ENCODE results near the gene UBE2J2. TPM values are rescaled to one million over a fixed set of nuclear protein-coding genes. Genes with fewer than 3 reads are reported as not detected.

Gene UBE2J2
- total RNA-seq, 2 donors from 2014 or later: 69.9 to 72.7 TPM

DNA sequence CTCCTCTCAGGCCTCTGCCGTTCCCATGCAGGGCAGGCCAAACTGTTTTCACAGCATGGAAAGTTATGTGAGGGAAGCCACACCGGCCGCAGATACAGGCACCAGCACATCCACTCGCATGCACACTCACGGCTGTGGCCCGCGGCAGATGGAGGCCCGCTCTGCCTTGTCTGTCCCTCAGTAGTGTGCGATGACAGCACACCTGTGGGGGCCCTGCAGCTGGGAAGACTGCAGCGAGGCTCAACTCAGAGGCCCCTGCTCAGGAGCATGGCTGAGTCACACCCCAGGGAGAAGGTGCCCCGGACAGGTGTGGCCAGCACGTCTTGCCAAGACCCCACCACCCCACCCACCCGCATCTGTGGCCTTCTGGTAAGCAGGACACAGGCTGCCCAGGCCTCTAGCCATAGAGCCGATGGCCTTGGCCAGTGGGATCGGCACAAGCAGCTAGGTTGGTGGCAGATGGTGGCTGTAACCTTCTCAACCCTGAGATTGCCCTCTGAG lies 1.3 kb upstream of the UBE2J2 start:
- Histone ChIP-seq H3K27me3 (ENCODE audit: control insufficient read depth, insufficient read depth, low read length, poor library complexity, severe bottlenecking) (no peaks in the 10 kb centered on the region), H3K27ac (ENCODE audit: low read depth, low read length) (no peak overlapping the region), H3K9me3 (ENCODE audit: control insufficient read depth, low read length) (no peaks in the 10 kb centered on the region), H3K9ac (ENCODE audit: extremely low read depth, low read length, poor library complexity, severe bottlenecking) (no peak overlapping the region), H3K4me1 (ENCODE audit: control insufficient read depth, insufficient read depth, low read length) (peaks cover 5% of the 10 kb centered on the region), H3K4me3 (ENCODE audit: low read length) (peak overlapping the region; percentile 77), H3K36me3 (ENCODE audit: control insufficient read depth, insufficient read depth, low read length) (peaks cover 7% of the 10 kb centered on the region)
- H3K4me3 Mint-ChIP-seq: peak overlapping the region; percentile 86
- H3K9me3 Mint-ChIP-seq: no peaks in the 10 kb centered on the region
- no peak for DNase-seq
- no peak overlapping the region for H3K27ac Mint-ChIP-seq
- WGBS, 2 experiments (ENCODE audit: insufficient coverage in 1 of 2, insufficient read length in 1 of 2): 91 to 98% methylated on average over 8 to 15 of the region's 15 CpGs
- H3K36me3 Mint-ChIP-seq (ENCODE audit: low read depth): peaks cover 21% of the 10 kb centered on the region
- peaks cover 19% of the 10 kb centered on the region for H3K4me1 Mint-ChIP-seq
- TF ChIP-seq, protein P1, sequence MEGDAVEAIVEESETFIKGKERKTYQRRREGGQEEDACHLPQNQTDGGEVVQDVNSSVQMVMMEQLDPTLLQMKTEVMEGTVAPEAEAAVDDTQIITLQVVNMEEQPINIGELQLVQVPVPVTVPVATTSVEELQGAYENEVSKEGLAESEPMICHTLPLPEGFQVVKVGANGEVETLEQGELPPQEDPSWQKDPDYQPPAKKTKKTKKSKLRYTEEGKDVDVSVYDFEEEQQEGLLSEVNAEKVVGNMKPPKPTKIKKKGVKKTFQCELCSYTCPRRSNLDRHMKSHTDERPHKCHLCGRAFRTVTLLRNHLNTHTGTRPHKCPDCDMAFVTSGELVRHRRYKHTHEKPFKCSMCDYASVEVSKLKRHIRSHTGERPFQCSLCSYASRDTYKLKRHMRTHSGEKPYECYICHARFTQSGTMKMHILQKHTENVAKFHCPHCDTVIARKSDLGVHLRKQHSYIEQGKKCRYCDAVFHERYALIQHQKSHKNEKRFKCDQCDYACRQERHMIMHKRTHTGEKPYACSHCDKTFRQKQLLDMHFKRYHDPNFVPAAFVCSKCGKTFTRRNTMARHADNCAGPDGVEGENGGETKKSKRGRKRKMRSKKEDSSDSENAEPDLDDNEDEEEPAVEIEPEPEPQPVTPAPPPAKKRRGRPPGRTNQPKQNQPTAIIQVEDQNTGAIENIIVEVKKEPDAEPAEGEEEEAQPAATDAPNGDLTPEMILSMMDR (conservative IDR thresholded peaks at IDR 0.05): no peak
- H3K27me3 Mint-ChIP-seq (ENCODE audit: insufficient read depth): peaks cover 3% of the 10 kb centered on the region

DNA sequence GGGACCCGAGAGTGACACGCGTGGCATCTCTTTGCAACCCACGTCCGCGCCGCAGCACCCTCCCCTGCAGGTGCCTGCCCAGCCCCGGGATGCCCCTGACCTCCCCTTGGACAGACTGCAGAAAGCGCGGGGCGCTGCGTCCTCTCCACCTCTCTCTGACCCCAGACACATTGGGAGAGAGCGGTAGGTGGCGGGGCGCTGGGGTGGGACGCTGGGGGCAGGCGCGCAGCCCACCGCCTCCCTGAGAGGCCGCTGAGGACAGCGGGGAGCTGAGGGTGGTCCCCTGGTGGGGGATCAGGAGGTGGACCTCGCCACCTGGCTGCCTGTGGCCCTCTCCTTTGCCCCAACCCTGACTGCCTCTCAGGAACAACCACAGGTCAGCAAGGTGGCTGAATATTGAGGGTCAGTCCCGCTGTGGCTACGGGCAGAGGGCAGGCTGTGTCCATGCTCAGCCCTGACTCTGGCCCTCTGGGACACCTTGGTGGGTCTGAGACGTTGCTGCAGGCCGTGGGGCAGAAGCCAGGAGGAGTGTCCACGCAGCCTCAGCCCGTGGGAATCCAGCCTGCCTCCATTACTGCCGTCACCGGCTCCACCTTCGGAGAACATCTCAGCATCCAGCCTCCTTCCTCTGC lies 761 bp upstream of the UBE2J2 start:
- WGBS, 2 experiments (ENCODE audit: insufficient coverage in 1 of 2, insufficient read length in 1 of 2): 40 to 80% methylated on average over 1 to 31 of the region's 31 CpGs
- peak overlapping the region; percentile 77 for H3K4me3 ChIP-seq (ENCODE audit: low read length)
- H3K9ac ChIP-seq (ENCODE audit: extremely low read depth, low read length, poor library complexity, severe bottlenecking): peak overlapping the region; percentile 25
- peaks cover 5% of the 10 kb centered on the region for H3K4me1 ChIP-seq (ENCODE audit: control insufficient read depth, insufficient read depth, low read length)
- Mint-ChIP-seq H3K27me3 (ENCODE audit: insufficient read depth) (peaks cover 3% of the 10 kb centered on the region), H3K36me3 (ENCODE audit: low read depth) (peaks cover 25% of the 10 kb centered on the region), H3K4me3 (peak overlapping the region; percentile 86), H3K4me1 (peaks cover 19% of the 10 kb centered on the region), H3K27ac (no peak overlapping the region), H3K9me3 (no peaks in the 10 kb centered on the region)
- DNase-seq: no peak
- H3K9me3 ChIP-seq (ENCODE audit: control insufficient read depth, low read length): no peaks in the 10 kb centered on the region
- peaks cover 12% of the 10 kb centered on the region for H3K36me3 ChIP-seq (ENCODE audit: control insufficient read depth, insufficient read depth, low read length)
- TF ChIP-seq, protein P1 (conservative IDR thresholded peaks at IDR 0.05): no peak
- H3K27ac ChIP-seq (ENCODE audit: low read depth, low read length): no peak overlapping the region
- H3K27me3 ChIP-seq (ENCODE audit: control insufficient read depth, insufficient read depth, low read length, poor library complexity, severe bottlenecking): no peaks in the 10 kb centered on the region

DNA sequence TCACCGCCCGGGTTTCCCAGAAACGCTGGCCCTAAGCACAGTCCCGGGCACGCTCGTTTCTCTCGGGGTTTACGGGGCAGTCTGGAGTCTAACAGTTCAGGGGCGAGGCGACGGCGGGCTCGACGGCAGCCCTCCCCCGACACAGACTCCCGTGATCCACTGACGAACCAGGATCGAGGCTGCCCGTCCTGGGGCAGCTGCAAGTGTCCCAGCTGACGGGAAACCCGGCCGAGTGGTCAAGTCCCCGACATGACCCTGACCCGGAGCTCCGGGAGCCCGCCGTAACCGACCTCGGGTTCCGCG lies 494 bp downstream of the UBE2J2 start:
- peaks cover 31% of the 10 kb centered on the region for H3K36me3 Mint-ChIP-seq (ENCODE audit: low read depth)
- TF ChIP-seq, protein P1 (conservative IDR thresholded peaks at IDR 0.05): peak; percentile 0
- no peaks in the 10 kb centered on the region for H3K9me3 ChIP-seq (ENCODE audit: control insufficient read depth, low read length)
- no peaks in the 10 kb centered on the region for H3K9me3 Mint-ChIP-seq
- H3K4me3 Mint-ChIP-seq: peak overlapping the region; percentile 86
- 1 to 5% methylated on average over 8 to 31 of the region's 31 CpGs for WGBS, 2 experiments (ENCODE audit: insufficient coverage in 1 of 2, insufficient read length in 1 of 2)
- peaks cover 19% of the 10 kb centered on the region for H3K4me1 Mint-ChIP-seq
- peak overlapping the region; percentile 88 for H3K4me3 ChIP-seq (ENCODE audit: low read length)
- H3K36me3 ChIP-seq (ENCODE audit: control insufficient read depth, insufficient read depth, low read length): peaks cover 12% of the 10 kb centered on the region
- H3K27ac Mint-ChIP-seq: peak overlapping the region; percentile 87
- H3K4me1 ChIP-seq (ENCODE audit: control insufficient read depth, insufficient read depth, low read length): peaks cover 5% of the 10 kb centered on the region
- peaks cover 3% of the 10 kb centered on the region for H3K27me3 Mint-ChIP-seq (ENCODE audit: insufficient read depth)
- H3K9ac ChIP-seq (ENCODE audit: extremely low read depth, low read length, poor library complexity, severe bottlenecking): peak overlapping the region; percentile 92
- no peak overlapping the region for H3K27ac ChIP-seq (ENCODE audit: low read depth, low read length)
- no peak for DNase-seq
- no peaks in the 10 kb centered on the region for H3K27me3 ChIP-seq (ENCODE audit: control insufficient read depth, insufficient read depth, low read length, poor library complexity, severe bottlenecking)
